Smooth muscle cell (in vitro differentiated cells): ENCODE measurements around the gene KLF17. TPM values are rescaled to one million over a fixed set of nuclear protein-coding genes. Genes with fewer than 3 reads are reported as not detected.

ENCODE experiments used
- DNase-seq: peaks from one replicate; lab custom pipeline; 2025; ENCODE audit not compliant: unreplicated experiment; lab: John Stamatoyannopoulos, UW
- H2AFZ ChIP-seq: fragments of 200-600 bp; sonication (generic); 2 replicates; pipeline ENCODE4 v1.6.0; 2016; ENCODE audit warnings: antibody characterized with exemption, low read depth, mild to moderate bottlenecking
- H3F3A ChIP-seq: fragments of 200-600 bp; sonication (generic); 2 replicates; pipeline ENCODE4 v1.6.0; 2017; ENCODE audit warnings: antibody characterized with exemption, low read depth
- H3K27ac ChIP-seq: fragments of 200-600 bp; sonication (generic); 2 replicates; pipeline ENCODE4 v1.5.1; 2016; ENCODE audit warnings: low read depth, mild to moderate bottlenecking
- H3K27me3 ChIP-seq: fragments of 200-600 bp; sonication (generic); 2 replicates; pipeline ENCODE4 v1.6.1; 2016; ENCODE audit warnings: low read depth, mild to moderate bottlenecking
- H3K36me3 ChIP-seq: fragments of 200-600 bp; sonication (generic); 2 replicates; pipeline ENCODE4 v1.5.1; 2016; ENCODE audit warnings: low read depth
- H3K4me1 ChIP-seq: fragments of 200-600 bp; sonication (generic); 2 replicates; pipeline ENCODE4 v1.5.1; 2016; ENCODE audit warnings: low read depth
- H3K4me2 ChIP-seq: fragments of 200-600 bp; sonication (generic); 2 replicates; pipeline ENCODE4 v1.6.0; 2016; ENCODE audit warnings: mild to moderate bottlenecking
- H3K4me3 ChIP-seq: fragments of 200-600 bp; sonication (generic); 2 replicates; pipeline ENCODE4 v1.5.1; 2016; ENCODE audit warnings: mild to moderate bottlenecking
- H3K79me2 ChIP-seq: fragments of 200-600 bp; sonication (generic); 2 replicates; pipeline ENCODE4 v1.6.0; 2016; ENCODE audit warnings: low read depth, mild to moderate bottlenecking
- H3K9ac ChIP-seq: fragments of 200-600 bp; sonication (generic); 2 replicates; pipeline ENCODE4 v1.6.0; 2016; ENCODE audit warnings: low read depth
- H3K9me3 ChIP-seq: fragments of 200-600 bp; sonication (generic); replicated peaks from 2 replicates; pipeline ENCODE4 v1.5.1; 2016; ENCODE audit warnings: low read depth
- H4K20me1 ChIP-seq: fragments of 200-600 bp; sonication (generic); 2 replicates; pipeline ENCODE4 v1.6.0; 2016; ENCODE audit warnings: low read depth
- CTCF ChIP-seq: fragments of 200-600 bp; sonication (generic); IDR thresholded peaks from 2 replicates; pipeline ENCODE4 v1.5.1; 2017; ENCODE audit warnings: borderline replicate concordance, mild to moderate bottlenecking, antibody characterized with exemption; ENCODE audit not compliant: insufficient read depth, poor library complexity, severe bottlenecking
- WGBS: methylation state at CpG from one replicate; pipeline ENCODE4 v1.1.7; 2016; ENCODE audit warnings: low lambda C conversion rate; 5-methylcytosine and 5-hydroxymethylcytosine counted together
- polyA plus RNA-seq: library from polyadenylated mRNA; unstranded; fragments of >200 nt; fragmentation: Nextera tagmentation; extraction: Ambion mirVana; gene quantifications from 2 replicates; pipeline ENCODE4 v1.2.1, GENCODE V29; 2016
- total RNA-seq: library from RNA; depleted of rRNA; stranded (reverse); fragments of >200 nt; gene quantifications from 2 replicates; pipeline ENCODE4 v1.2.3, GENCODE V29; 2014

KLF17 gene
- total and polyA plus RNA-seq, 2 experiments from 2014 or later: 0.04 TPM; not detected in 1

GRCh38 chr1:44073528-44073927 is 45.1 kb upstream of the KLF17 start:
- Histone ChIP-seq H3K4me1 (peaks cover 3% of the 10 kb centered on the region), H2AFZ (no peak overlapping the region), H3K9me3 (no peaks in the 10 kb centered on the region), H3K27ac (no peak overlapping the region), H3K36me3 (no peaks in the 10 kb centered on the region), H3K9ac (no peak overlapping the region), H3K27me3 (no peaks in the 10 kb centered on the region), H3K4me2 (no peak overlapping the region), H3F3A (no peaks in the 10 kb centered on the region), H3K4me3 (no peak overlapping the region), H4K20me1 (no peaks in the 10 kb centered on the region), H3K79me2 (no peaks in the 10 kb centered on the region)
- 97% methylated on average over 2 of the region's 2 CpGs for WGBS
- TF ChIP-seq CTCF: no peak
- no peak for DNase-seq

GRCh38 chr1:44074415-44074814 is 44.2 kb upstream of the KLF17 start:
- Histone ChIP-seq H2AFZ (no peak overlapping the region), H3K27ac (peak overlapping the region; percentile 13), H3K9ac (no peak overlapping the region), H3K4me1 (peaks cover 3% of the 10 kb centered on the region), H3K4me2 (peak overlapping the region; percentile 39), H4K20me1 (no peaks in the 10 kb centered on the region), H3K79me2 (no peaks in the 10 kb centered on the region), H3K9me3 (no peaks in the 10 kb centered on the region), H3K4me3 (no peak overlapping the region), H3K36me3 (no peaks in the 10 kb centered on the region), H3F3A (no peaks in the 10 kb centered on the region), H3K27me3 (no peaks in the 10 kb centered on the region)
- 48% methylated on average over 3 of the region's 3 CpGs for WGBS
- no peak for TF ChIP-seq CTCF
- no peak for DNase-seq

- Histone ChIP-seq H4K20me1 (no peaks in the 10 kb centered on the region), H3K36me3 (no peaks in the 10 kb centered on the region), H3K9ac (no peak overlapping the region), H3K4me1 (peaks cover 3% of the 10 kb centered on the region), H3K9me3 (no peaks in the 10 kb centered on the region), H3K4me3 (no peak overlapping the region), H3K27me3 (no peaks in the 10 kb centered on the region), H3K79me2 (no peaks in the 10 kb centered on the region), H3F3A (no peaks in the 10 kb centered on the region), H3K4me2 (peak overlapping the region; percentile 3), H3K27ac (no peak overlapping the region), H2AFZ (no peak overlapping the region)
- no peak for DNase-seq
- WGBS: 76% methylated on average over 1 of the region's 1 CpG
- no peak for TF ChIP-seq CTCF
Observed at GRCh38 chr1:44076066-44076465, 42.6 kb upstream of the KLF17 start.

GRCh38 chr1:44077421-44077820 is 41.2 kb upstream of the KLF17 start:
- DNase-seq: no peak
- Histone ChIP-seq H3K4me3 (no peak overlapping the region), H3K36me3 (no peaks in the 10 kb centered on the region), H3K4me2 (peak overlapping the region; percentile 58), H3K79me2 (no peaks in the 10 kb centered on the region), H3K9ac (peak overlapping the region; percentile 5), H4K20me1 (no peaks in the 10 kb centered on the region), H3K4me1 (peaks cover 3% of the 10 kb centered on the region), H2AFZ (no peak overlapping the region), H3F3A (no peaks in the 10 kb centered on the region), H3K27me3 (no peaks in the 10 kb centered on the region), H3K27ac (peak overlapping the region; percentile 72), H3K9me3 (no peaks in the 10 kb centered on the region)
- TF ChIP-seq CTCF: no peak
- WGBS: 47% methylated on average over 5 of the region's 5 CpGs
